HG02610 (cell line): Measurements from ENCODE around the gene CERS6.

Experiments
- ATAC-seq: cut with Tn5 transposase; IDR thresholded peaks from one replicate; pipeline ENCODE4 v1.9.1; 2021; ENCODE audit warnings: mild to moderate bottlenecking, moderate library complexity; ENCODE audit not compliant: unreplicated experiment

The CERS6 gene

DNA sequence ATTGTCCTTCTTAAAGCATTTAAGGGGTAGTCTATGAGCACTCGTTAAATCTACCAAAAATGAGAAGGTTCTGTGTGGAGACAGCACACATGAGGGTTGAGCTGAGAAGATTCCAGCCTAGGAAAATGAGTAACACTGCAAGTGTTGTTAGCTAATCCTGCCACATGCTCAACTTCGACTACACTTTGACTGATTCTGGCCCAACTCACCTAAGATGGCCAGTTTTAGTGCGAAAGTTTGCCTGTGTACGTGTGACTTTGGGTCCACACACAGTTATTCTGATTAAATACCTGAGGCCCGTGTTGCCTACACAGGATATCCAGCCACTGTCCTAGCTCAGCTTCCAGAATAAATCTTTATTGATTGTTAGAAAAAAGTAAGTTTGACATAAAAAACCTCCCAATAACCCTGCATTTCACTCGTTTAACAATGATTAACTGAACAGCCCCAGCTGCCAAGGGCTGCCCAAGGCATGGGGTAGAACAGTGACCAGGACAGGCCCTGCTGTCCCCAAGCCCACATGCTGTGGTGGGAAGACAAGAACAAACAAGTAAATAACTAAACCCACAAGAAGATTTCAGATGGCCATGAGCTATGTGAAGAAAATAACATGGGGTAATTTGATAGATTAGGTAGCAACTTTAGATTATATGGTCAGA lies 14.7 kb upstream of the CERS6 start:
- ATAC-seq, result no peak

DNA sequence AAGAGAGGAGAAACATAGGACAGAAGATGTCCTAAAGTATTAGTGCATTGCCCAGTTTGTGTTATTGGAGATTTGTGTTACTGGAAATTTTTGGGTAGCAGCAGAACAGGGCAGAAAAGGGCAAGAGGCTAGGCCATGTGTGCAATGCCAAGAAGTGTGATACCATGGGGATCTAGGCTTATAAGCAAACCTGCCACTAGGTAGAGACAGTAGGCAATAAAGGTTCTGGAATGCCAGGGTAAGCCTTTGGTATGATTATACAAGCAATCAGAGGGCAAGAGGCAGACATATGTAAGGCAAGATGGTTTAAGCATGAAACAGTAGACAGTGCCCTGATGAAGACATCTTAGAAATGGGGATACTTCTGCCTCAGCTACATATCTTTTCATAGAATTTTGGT lies 12.3 kb upstream of the CERS6 start:
- ATAC-seq, result no peak

DNA sequence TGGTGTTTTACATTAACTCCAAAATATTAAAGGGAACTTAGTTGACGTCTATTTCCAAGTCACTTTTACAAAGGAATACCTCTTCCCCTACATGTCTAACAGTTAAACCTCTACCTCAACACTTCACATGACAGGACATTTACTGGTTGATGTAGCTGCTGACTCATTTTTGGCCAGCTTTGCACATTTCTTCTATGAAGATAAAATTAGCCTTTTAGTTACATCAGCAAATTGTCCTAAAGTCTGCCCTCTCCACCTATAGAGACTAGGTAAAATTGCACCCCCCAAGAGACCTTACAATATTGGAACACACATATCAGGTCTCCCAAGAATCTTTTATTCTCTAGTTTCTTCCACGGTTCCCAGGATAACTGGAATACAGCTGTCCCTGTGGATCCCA lies 10.1 kb upstream of the CERS6 start:
- no peak for ATAC-seq

DNA sequence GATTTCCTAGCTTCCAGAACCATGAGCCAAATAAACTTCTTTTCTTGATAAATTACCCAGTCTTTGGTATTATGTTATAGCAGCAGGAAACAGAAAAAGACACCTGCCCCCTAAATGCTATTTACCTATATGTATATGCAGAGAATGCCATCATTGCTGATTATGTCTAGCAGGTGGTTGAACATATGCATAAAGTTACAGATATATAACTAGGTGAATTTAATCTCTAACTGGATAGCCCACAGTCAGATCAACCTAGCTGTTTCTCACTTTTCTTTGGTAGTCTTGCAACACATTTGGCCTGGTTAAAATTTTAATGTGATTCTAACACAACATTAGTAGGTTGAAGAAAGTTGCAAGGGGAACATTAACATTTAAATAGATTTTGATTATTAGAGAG lies 7.1 kb upstream of the CERS6 start:
- no peak for ATAC-seq

DNA sequence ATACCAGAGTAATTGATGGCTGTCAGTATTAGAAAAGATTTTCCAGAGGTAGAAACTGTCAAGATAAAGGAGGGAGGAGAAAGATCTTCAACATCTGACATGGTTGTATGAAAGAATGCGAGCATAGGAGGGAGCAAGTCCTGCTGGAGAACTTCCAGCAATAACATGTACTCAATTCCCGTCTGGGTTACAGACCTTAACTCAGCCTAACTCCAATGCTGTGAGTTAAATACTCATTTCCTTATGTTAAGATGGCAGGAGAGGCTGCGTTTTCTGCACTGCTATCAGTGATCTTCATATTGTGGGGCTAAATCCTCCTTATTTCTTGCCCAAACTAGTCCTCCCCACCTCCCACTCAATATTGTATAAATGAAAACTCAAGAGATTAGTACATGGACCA lies 6.7 kb upstream of the CERS6 start:
- ATAC-seq, result no peak

- ATAC-seq, result no peak
These were observed 5.9 kb upstream of the CERS6 start for GRCh38 chr2:168450171-168450570.

- ATAC-seq, result no peak
These were observed 5.3 kb upstream of the CERS6 start for GRCh38 chr2:168450732-168451131.

DNA sequence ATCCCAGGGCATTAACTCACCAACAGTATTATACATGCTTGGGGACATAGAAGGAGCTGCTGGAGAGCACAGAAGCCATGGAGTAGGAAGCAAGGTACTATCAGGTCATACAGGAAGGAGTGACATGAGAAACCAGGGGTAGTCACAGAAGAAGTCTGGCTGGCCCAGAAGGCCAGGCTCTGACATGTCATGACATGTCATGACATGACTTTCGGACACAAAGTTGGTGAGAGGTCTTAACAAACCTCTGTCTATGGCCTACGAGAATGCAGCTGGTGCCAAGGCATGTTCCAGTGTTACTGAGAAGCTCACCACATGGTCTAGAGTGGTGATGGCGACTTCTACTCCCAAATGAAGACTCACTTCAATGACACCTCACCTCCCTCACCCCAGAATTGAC lies 3.3 kb upstream of the CERS6 start:
- no peak for ATAC-seq

DNA sequence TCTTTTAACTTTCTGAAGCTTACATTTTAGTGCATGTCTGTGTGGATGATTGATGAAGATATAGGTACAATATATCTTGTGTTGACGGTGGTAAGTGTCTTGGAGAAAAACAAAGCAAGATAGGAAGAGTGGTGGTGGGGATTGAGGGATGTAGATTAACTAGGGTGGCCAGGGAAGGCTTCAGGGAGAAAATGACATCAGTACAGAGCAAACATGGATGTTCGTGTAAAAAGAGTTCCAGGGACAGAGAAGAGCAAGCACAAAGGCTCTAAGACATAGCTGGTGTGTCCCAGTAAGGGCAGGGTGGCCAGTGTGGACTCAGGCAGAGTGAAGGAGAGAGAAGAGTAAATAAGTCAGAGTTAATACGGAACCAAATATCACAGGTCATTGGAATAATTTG lies 2.7 kb upstream of the CERS6 start:
- no peak for ATAC-seq

DNA sequence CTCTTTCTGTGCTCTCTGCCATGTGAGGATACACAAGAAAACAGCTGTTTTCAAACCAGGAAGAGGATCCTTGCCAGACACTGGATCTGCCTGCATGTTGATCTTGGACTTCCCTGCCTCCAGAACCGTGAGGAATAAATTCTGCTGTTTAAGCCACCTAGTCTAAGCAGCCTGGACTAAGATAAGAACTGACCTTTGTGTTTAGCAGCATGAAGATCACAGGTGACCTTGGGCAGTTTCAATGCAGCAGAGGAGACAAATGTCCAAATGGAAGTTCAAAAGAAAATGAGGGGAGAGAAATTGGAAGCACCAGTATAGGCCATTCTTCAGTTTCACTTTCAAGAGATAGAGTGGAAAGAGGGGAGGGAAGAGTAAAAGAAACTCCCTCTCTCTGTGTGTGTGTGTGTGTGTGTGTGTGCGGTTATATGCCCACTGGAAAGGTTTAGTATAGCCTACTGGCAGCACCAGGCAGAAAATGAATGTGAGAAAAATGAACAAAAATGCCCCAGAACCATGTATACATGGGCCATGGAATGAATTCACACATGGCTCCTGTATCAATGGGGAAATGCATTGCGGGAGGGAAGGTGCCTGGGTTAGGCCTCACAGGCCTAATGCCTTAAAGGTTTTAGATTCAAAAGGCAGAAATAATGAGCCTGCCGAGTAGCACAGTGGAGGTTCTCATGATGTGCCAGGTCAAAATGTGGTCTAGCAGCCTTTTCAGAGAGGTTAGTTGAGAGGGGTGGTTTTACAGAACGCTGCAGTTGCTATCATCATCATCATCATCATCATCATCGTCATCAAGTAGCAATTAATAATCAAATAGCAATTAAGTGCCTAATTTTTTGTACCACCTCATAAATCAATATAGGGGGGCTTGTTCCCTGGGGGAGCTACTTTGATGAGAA lies 1.1 kb upstream of the CERS6 start:
- ATAC-seq, result no peak

- ATAC-seq, result peak; percentile 21
These were observed 583 bp downstream of the CERS6 start for GRCh38 chr2:168456521-168457189.

- ATAC-seq, result no peak
These were observed 1.3 kb downstream of the CERS6 start for GRCh38 chr2:168457190-168457895.

- ATAC-seq, result no peak
These were observed 2.1 kb downstream of the CERS6 start for GRCh38 chr2:168458139-168458538.

DNA sequence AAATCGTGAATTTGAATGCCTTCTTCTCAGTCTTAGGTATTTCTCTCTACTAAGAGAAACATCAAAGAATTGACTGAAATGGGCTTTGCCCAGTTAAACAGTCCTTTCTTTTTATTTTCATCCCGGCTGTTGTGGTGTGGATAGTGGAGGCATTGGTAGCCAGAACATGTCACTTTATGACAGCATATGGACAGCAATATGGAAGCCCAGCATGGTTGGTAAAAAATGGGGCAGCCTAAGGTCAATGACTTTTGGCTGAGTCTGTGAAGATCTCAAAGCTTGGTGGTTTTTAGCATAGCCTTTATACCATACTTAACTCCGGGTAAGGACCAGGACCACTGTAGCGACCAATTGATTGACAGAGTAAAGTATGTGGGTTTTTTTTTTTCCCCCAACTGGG lies 3.2 kb downstream of the CERS6 start:
- no peak for ATAC-seq

DNA sequence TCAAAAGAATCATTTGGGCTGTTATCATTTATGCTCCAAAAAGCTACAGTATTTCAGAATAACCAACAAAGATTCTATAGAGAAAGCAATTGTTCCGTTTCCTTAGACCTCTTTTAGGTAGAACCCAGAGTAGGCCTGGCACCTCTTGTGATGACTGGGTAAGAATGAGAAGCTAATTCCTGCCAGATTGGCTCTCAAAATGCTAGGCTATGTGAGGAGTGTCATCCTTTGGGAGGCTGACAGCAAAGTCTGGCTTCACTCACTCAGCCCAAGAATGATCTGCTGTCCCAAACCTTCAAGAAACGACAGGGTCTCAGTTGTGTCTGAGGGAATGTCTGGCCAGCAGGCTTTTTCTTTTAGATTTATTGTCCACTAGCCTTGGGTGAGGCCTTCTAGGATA lies 4.5 kb downstream of the CERS6 start:
- no peak for ATAC-seq

- ATAC-seq, result no peak
These were observed 5.3 kb downstream of the CERS6 start for GRCh38 chr2:168461178-168461941.

GRCh38 chr2:168461942-168462331 lies 5.9 kb downstream of the CERS6 start:
- ATAC-seq, result no peak

- ATAC-seq, result no peak
These were observed 6.5 kb downstream of the CERS6 start for GRCh38 chr2:168462543-168463045.

DNA sequence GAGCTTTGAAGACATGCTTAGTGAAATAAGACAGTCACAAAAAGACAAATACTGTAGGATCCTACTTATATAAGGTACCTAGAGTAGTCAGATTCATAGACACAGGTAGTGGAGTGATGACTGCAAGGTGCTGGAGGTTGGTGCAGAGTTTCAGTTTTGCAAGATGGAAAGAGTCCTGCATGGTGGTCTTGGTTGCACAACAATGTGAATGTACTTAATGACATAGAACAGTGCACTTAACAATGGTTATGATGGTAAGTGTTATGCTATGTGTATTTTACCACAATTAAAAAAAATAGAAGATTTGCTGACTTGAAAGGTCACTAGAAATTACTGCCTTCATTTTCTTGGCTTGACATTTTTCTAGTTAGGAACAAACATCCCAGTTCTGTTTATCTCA lies 9.5 kb downstream of the CERS6 start:
- peak; percentile 31 for ATAC-seq

DNA sequence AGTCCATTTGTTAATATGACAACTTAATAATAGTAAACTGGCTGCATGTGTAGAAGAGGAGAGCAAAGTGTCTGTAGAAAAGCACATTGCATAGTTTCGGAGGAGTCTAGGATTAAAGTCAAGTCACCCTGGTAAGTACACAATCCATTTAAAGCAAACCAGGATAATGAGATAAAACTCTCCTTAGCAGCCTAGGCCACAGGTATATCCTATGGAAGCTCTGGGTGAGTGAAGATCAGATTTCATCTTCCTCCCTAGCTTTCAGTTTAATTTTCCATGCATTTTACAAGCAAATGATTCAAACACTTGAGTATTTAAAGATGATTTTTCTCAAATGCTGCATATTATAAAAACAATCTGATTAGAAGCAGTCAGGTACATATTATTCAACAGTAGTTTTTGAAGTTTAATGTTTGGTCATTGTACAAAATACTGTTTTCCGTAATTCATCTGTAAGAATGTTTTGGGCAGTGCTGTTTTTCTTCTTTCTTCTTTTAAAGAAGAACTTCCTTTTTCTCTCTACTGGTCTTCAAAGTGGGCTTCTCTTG lies 10.2 kb downstream of the CERS6 start:
- no peak for ATAC-seq
